Activated T-helper 17 cell treated with anti-CD3 and anti-CD28 coated beads, Interleukin-2, amount 50 U/mL, for 72 hours (primary cell): Measurements from ENCODE around the gene CCDC92B. TPM values are rescaled to one million over a fixed set of nuclear protein-coding genes. Genes with fewer than 3 reads are reported as not detected.
A peak's percentile ranks its signal among the peaks of the same experiment; 100 is the strongest.
"Not testable (repeated sequence)": the region's sequence is repeated elsewhere in the genome, so short reads cannot be mapped to it uniquely, and the experiment has no call there.

ENCODE experiments used
- ATAC-seq: fragments of 150-1000 bp; cut with Tn5 transposase; replicated peaks from 2 replicates; pipeline ENCODE4 v1.10.0; 2021; ENCODE audit warnings: mild to moderate bottlenecking, moderate library complexity
- H3K27ac Mint-ChIP-seq: one replicate; pipeline ENCODE4 v1.8.0; 2022; ENCODE audit warnings: mixed read lengths
- H3K27me3 Mint-ChIP-seq: one replicate; pipeline ENCODE4 v1.8.0; 2022; ENCODE audit warnings: mixed read lengths
- H3K36me3 Mint-ChIP-seq: one replicate; pipeline ENCODE4 v1.8.0; 2022; ENCODE audit warnings: low read depth, mild to moderate bottlenecking, mixed read lengths
- H3K4me1 Mint-ChIP-seq: one replicate; pipeline ENCODE4 v1.8.0; 2022; ENCODE audit warnings: mixed read lengths
- H3K4me3 Mint-ChIP-seq: one replicate; pipeline ENCODE4 v1.8.0; 2022; ENCODE audit warnings: mild to moderate bottlenecking, mixed read lengths
- H3K9me3 Mint-ChIP-seq: one replicate; pipeline ENCODE4 v1.8.0; 2022; ENCODE audit warnings: mixed read lengths
- total RNA-seq, 2 donors: library from RNA; stranded (reverse); gene quantifications; one replicate each; pipeline ENCODE4 v1.2.3, GENCODE V29; 2022

CCDC92B gene
- total RNA-seq, 2 donors from 2014 or later: 0.11 TPM; not detected in 1

- no peaks in the 10 kb centered on the region for H3K9me3 Mint-ChIP-seq
- no peak for ATAC-seq
- H3K36me3 Mint-ChIP-seq: peaks cover 50% of the 10 kb centered on the region
- no peaks in the 10 kb centered on the region for H3K27me3 Mint-ChIP-seq
- peaks cover 15% of the 10 kb centered on the region for H3K4me1 Mint-ChIP-seq
- no peak overlapping the region for H3K4me3 Mint-ChIP-seq
- H3K27ac Mint-ChIP-seq: peak overlapping the region; percentile 48
These were observed 43.3 kb downstream of the CCDC92B start for GRCh38 chr17:2705888-2706795.

- no peak overlapping the region for H3K4me3 Mint-ChIP-seq
- no peaks in the 10 kb centered on the region for H3K9me3 Mint-ChIP-seq
- peaks cover 12% of the 10 kb centered on the region for H3K4me1 Mint-ChIP-seq
- peak overlapping the region; percentile 49 for H3K27ac Mint-ChIP-seq
- no peak for ATAC-seq
- no peaks in the 10 kb centered on the region for H3K27me3 Mint-ChIP-seq
- peaks cover 54% of the 10 kb centered on the region for H3K36me3 Mint-ChIP-seq
These were observed 44.2 kb downstream of the CCDC92B start for GRCh38 chr17:2705263-2705662.

GRCh38 chr17:2704890-2705248 is 44.6 kb downstream of the CCDC92B start:
- peak overlapping the region; percentile 49 for H3K27ac Mint-ChIP-seq
- peaks cover 8% of the 10 kb centered on the region for H3K4me1 Mint-ChIP-seq
- no peaks in the 10 kb centered on the region for H3K27me3 Mint-ChIP-seq
- ATAC-seq: no peak
- H3K4me3 Mint-ChIP-seq: no peak overlapping the region
- H3K9me3 Mint-ChIP-seq: no peaks in the 10 kb centered on the region
- peaks cover 54% of the 10 kb centered on the region for H3K36me3 Mint-ChIP-seq

- H3K36me3 Mint-ChIP-seq: peaks cover 60% of the 10 kb centered on the region
- no peak overlapping the region for H3K4me3 Mint-ChIP-seq
- H3K27me3 Mint-ChIP-seq: no peaks in the 10 kb centered on the region
- peak overlapping the region; percentile 49 for H3K27ac Mint-ChIP-seq
- ATAC-seq: no peak
- no peaks in the 10 kb centered on the region for H3K9me3 Mint-ChIP-seq
- H3K4me1 Mint-ChIP-seq: peaks cover 3% of the 10 kb centered on the region
These were observed 45.2 kb downstream of the CCDC92B start for GRCh38 chr17:2704031-2704889.

- H3K27ac Mint-ChIP-seq: no peak overlapping the region
- H3K4me3 Mint-ChIP-seq: no peak overlapping the region
- no peak for ATAC-seq
- H3K27me3 Mint-ChIP-seq: no peaks in the 10 kb centered on the region
- no peaks in the 10 kb centered on the region for H3K9me3 Mint-ChIP-seq
- H3K4me1 Mint-ChIP-seq: peaks cover 3% of the 10 kb centered on the region
- peaks cover 64% of the 10 kb centered on the region for H3K36me3 Mint-ChIP-seq
These were observed 45.8 kb downstream of the CCDC92B start for GRCh38 chr17:2703606-2704005.

GRCh38 chr17:2703181-2703580 is 46.3 kb downstream of the CCDC92B start:
- no peaks in the 10 kb centered on the region for H3K9me3 Mint-ChIP-seq
- no peak overlapping the region for H3K4me3 Mint-ChIP-seq
- no peak overlapping the region for H3K27ac Mint-ChIP-seq
- no peak for ATAC-seq
- H3K27me3 Mint-ChIP-seq: no peaks in the 10 kb centered on the region
- peaks cover under 1% of the 10 kb centered on the region for H3K4me1 Mint-ChIP-seq
- peaks cover 64% of the 10 kb centered on the region for H3K36me3 Mint-ChIP-seq

- Mint-ChIP-seq H3K9me3 (no peaks in the 10 kb centered on the region), H3K36me3 (peaks cover 69% of the 10 kb centered on the region), H3K4me3 (no peak overlapping the region), H3K4me1 (no peaks in the 10 kb centered on the region), H3K27me3 (no peaks in the 10 kb centered on the region), H3K27ac (no peak overlapping the region)
- no peak for ATAC-seq
These were observed 47.3 kb downstream of the CCDC92B start for GRCh38 chr17:2701996-2702741.

- Mint-ChIP-seq H3K27ac (no peak overlapping the region), H3K36me3 (peaks cover 75% of the 10 kb centered on the region), H3K9me3 (no peaks in the 10 kb centered on the region), H3K27me3 (no peaks in the 10 kb centered on the region), H3K4me1 (no peaks in the 10 kb centered on the region), H3K4me3 (no peak overlapping the region)
- ATAC-seq: no peak
These were observed 48.1 kb downstream of the CCDC92B start for GRCh38 chr17:2701161-2701995.

- Mint-ChIP-seq H3K27me3 (no peaks in the 10 kb centered on the region), H3K27ac (no peak overlapping the region), H3K36me3 (peaks cover 74% of the 10 kb centered on the region), H3K4me3 (no peak overlapping the region), H3K9me3 (no peaks in the 10 kb centered on the region), H3K4me1 (no peaks in the 10 kb centered on the region)
- ATAC-seq: no peak
These were observed 48.8 kb downstream of the CCDC92B start for GRCh38 chr17:2700491-2701141.

- no peak for ATAC-seq
- Mint-ChIP-seq H3K27ac (no peak overlapping the region), H3K4me3 (no peak overlapping the region), H3K9me3 (no peaks in the 10 kb centered on the region), H3K27me3 (no peaks in the 10 kb centered on the region), H3K36me3 (peaks cover 68% of the 10 kb centered on the region), H3K4me1 (no peaks in the 10 kb centered on the region)
These were observed 49.4 kb downstream of the CCDC92B start for GRCh38 chr17:2700030-2700490.

- peaks cover 61% of the 10 kb centered on the region for H3K36me3 Mint-ChIP-seq
- not testable (repeated sequence) for H3K27ac Mint-ChIP-seq, H3K4me1 Mint-ChIP-seq, H3K27me3 Mint-ChIP-seq, ATAC-seq, H3K4me3 Mint-ChIP-seq, H3K9me3 Mint-ChIP-seq
These were observed 50.1 kb downstream of the CCDC92B start for GRCh38 chr17:2699216-2699805.

GRCh38 chr17:2697611-2698162 is 51.8 kb downstream of the CCDC92B start:
- peaks cover 62% of the 10 kb centered on the region for H3K36me3 Mint-ChIP-seq
- H3K27ac Mint-ChIP-seq: no peak overlapping the region
- no peaks in the 10 kb centered on the region for H3K27me3 Mint-ChIP-seq
- H3K9me3 Mint-ChIP-seq: no peaks in the 10 kb centered on the region
- H3K4me1 Mint-ChIP-seq: no peaks in the 10 kb centered on the region
- ATAC-seq: no peak
- no peak overlapping the region for H3K4me3 Mint-ChIP-seq
